T-helper 2 cell treated with Interferon-gamma antibody and Interleukin-4, amounts not matched to agents 5 μg/mL and 100 μg/mL, for 36 hours (primary cell): ENCODE measurements around the gene VPS26A.

Experiments
- DNase-seq: peaks from one replicate; pipeline ENCODE4 v3.0.0; 2021; ENCODE audit warnings: low spot score
- H3K27ac Mint-ChIP-seq: one replicate; pipeline ENCODE4 v1.8.0; 2021; ENCODE audit warnings: mild to moderate bottlenecking, mixed read lengths
- H3K27me3 Mint-ChIP-seq: one replicate; pipeline ENCODE4 v1.8.0; 2021; ENCODE audit warnings: low read depth, mixed read lengths
- H3K36me3 Mint-ChIP-seq: one replicate; pipeline ENCODE4 v1.8.0; 2021; ENCODE audit warnings: low read depth, mixed read lengths
- H3K4me1 Mint-ChIP-seq: one replicate; pipeline ENCODE4 v1.8.0; 2021; ENCODE audit warnings: low read depth, mixed read lengths
- H3K4me3 Mint-ChIP-seq: one replicate; pipeline ENCODE4 v1.8.0; 2022; ENCODE audit warnings: mild to moderate bottlenecking, moderate library complexity, mixed read lengths
- H3K9me3 Mint-ChIP-seq: one replicate; pipeline ENCODE4 v1.8.0; 2021; ENCODE audit warnings: mixed read lengths

The VPS26A gene

DNA sequence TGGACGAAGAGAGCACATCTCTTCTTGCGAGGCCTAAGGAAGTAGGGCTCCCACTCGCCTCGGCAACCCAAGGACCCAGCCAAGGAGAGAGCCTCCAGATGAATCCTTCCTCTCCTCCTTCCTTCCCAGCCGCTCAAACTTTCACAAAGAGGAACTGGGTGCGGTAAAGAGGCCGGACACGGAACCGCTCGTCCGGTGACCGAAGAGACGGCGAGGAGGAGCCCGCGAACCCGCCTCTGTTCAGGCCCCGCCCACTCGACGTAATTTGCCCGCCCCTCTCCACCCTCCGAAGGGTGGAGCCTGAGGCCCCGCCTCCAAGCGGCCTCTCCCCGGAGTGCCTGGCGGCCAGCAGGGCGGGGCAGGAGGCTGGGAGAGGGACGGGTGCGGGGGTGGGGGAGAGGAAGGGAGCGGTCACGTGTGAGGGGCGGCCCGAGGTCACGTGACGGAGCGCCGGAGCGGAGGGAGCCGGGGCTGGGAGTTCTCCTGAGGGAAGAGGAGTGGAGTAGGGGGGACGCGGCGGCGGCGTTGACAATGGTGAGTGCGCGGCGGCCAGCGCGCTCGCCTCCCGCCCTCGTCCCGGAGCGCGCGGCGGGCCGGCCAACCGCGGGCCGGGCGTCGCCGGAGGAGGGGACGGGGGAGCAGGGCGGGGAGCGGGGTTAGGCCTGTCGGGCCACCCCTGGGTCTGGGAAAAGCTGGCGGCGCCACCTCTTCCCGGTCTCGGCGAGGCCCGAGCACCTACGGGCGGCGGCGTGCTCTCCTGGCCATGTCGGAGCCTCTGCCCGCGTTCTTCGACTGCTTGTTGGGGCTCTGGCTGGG, at the start of gene VPS26A:
Gene VPS26A, plus strand, starts transcription at position 432 of the 816 bp plus-strand sequence. Its CDS starts 100 bp downstream, at position 532.
- H3K36me3 Mint-ChIP-seq = no peaks in the 10 kb centered on the region
- H3K9me3 Mint-ChIP-seq = no peaks in the 10 kb centered on the region
- H3K4me1 Mint-ChIP-seq = peaks cover 16% of the 10 kb centered on the region
- peak within 1 kb of the TSS; percentile 92 for H3K27ac Mint-ChIP-seq
- peak; percentile 98 for DNase-seq
- peak within 1 kb of the TSS; percentile 91 for H3K4me3 Mint-ChIP-seq
- peaks cover 5% of the 10 kb centered on the region for H3K27me3 Mint-ChIP-seq

DNA sequence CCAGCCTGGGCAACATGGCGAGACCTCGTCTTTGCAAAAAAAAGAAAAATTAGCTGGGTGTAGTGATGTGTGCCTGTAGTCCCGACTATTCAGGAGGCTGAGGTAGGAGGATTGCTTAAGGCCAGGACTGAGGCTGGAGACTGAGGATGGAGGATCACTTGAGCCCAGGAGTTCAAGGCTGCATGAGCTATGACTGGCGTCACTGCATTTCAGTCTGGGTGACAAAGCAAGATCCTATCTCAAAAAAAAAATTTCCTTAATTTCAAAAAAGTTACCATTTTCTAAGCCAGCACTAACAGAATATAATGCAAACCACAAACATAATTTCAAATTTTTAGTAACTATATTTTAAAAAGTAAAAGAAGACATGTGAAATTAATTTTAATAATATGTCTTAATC, 49.4 kb upstream of the VPS26A start:
- Mint-ChIP-seq H3K4me3 (no peak overlapping the region), H3K36me3 (no peaks in the 10 kb centered on the region), H3K4me1 (peaks cover 15% of the 10 kb centered on the region), H3K9me3 (no peaks in the 10 kb centered on the region), H3K27me3 (no peaks in the 10 kb centered on the region), H3K27ac (no peak overlapping the region)
- DNase-seq = no peak

DNA sequence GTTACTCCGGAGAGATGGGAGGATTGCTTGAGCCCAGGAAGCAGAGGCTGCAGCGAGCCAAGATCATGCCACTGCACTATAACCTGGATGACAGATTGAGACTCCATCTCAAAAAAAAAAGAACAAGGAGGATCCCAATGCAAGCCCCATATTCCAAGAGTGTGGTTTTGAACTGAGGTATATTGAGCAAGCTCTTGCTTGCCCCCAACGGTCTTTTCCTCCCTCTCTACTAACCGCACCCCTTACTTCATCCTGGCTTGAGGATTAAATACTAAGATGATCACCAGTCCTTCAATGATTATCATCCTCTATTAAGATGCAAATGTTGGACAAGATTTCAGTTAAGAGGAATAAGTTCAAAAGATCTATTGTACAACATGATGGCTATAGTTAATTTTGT, 48.5 kb upstream of the VPS26A start:
- no peaks in the 10 kb centered on the region for H3K36me3 Mint-ChIP-seq
- DNase-seq = no peak
- peaks cover under 1% of the 10 kb centered on the region for H3K27me3 Mint-ChIP-seq
- H3K4me3 Mint-ChIP-seq = no peak overlapping the region
- no peaks in the 10 kb centered on the region for H3K9me3 Mint-ChIP-seq
- H3K27ac Mint-ChIP-seq = no peak overlapping the region
- H3K4me1 Mint-ChIP-seq = peaks cover 18% of the 10 kb centered on the region

DNA sequence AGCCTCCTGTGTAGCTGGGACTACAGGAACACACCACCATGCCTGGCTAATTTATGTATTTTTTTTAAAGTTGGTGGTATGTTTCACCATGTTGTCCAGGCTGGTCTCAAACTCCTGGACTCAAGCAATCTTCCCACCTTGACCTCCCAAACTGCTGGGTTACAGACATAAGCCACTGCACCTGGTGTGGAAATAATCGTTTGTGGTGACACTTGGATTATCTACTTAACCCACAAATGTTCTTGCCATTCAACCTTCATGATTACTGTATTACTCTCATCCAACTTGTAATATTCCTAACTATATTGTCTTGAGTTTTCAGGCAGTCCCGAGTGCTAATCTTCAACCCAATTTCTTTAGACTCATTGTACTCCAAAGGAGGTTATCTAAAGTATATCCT, 45.7 kb upstream of the VPS26A start:
- no peaks in the 10 kb centered on the region for H3K36me3 Mint-ChIP-seq
- H3K4me1 Mint-ChIP-seq = peaks cover 14% of the 10 kb centered on the region
- peaks cover 2% of the 10 kb centered on the region for H3K27me3 Mint-ChIP-seq
- no peaks in the 10 kb centered on the region for H3K9me3 Mint-ChIP-seq
- no peak overlapping the region for H3K27ac Mint-ChIP-seq
- DNase-seq = no peak
- no peak overlapping the region for H3K4me3 Mint-ChIP-seq

DNA sequence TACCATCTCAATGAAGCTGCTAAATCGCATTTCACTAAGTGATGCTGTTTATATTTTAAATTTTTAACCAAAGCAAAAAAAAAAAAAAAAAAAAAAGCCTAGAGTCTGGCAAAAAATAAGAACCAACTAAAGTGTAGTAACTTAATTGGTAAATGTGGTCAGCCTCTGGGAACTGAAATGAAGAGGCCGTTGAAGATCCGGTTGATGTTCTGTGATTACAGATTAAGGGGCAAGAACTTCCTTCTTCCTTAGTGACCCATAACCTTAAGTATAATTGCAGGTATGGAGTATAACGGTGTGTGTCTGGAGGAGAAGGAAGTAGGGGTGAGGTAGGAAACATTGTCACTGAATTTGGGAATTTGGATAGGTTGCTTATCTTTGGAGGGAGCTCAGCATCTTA, 43.8 kb upstream of the VPS26A start:
- no peaks in the 10 kb centered on the region for H3K36me3 Mint-ChIP-seq
- H3K27me3 Mint-ChIP-seq = peaks cover 2% of the 10 kb centered on the region
- H3K4me1 Mint-ChIP-seq = peaks cover 10% of the 10 kb centered on the region
- no peaks in the 10 kb centered on the region for H3K9me3 Mint-ChIP-seq
- H3K4me3 Mint-ChIP-seq = no peak overlapping the region
- no peak for DNase-seq
- peak overlapping the region; percentile 27 for H3K27ac Mint-ChIP-seq

DNA sequence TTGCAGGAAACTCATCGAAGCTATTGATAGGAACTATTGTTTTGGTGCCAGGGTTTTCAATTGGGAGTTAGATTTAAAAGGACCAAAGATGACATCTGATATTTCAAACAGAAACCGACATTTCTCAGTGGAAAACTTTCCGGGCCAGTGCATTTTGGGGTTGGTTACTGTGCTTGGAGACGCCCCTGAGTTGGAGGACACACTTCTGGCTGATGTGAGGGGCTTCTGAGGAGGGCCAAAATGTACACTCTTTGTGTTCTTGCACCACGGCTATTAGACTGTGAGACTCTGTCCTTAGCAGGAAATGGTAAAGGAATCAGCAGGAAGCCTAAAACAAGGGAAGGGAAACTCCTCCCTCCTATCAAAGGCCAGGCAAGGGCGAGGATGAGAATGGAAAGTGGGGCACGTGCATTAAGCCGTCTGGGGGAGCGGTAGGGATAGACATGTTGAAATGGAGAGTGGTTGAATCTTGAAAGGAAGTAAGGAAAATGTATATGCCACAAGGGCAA, 37.9 kb upstream of the VPS26A start:
- peaks cover 43% of the 10 kb centered on the region for H3K4me1 Mint-ChIP-seq
- H3K36me3 Mint-ChIP-seq = peaks cover 15% of the 10 kb centered on the region
- H3K9me3 Mint-ChIP-seq = no peaks in the 10 kb centered on the region
- H3K4me3 Mint-ChIP-seq = peak overlapping the region; percentile 79
- H3K27me3 Mint-ChIP-seq = no peaks in the 10 kb centered on the region
- peak overlapping the region; percentile 93 for H3K27ac Mint-ChIP-seq
- no peak for DNase-seq

DNA sequence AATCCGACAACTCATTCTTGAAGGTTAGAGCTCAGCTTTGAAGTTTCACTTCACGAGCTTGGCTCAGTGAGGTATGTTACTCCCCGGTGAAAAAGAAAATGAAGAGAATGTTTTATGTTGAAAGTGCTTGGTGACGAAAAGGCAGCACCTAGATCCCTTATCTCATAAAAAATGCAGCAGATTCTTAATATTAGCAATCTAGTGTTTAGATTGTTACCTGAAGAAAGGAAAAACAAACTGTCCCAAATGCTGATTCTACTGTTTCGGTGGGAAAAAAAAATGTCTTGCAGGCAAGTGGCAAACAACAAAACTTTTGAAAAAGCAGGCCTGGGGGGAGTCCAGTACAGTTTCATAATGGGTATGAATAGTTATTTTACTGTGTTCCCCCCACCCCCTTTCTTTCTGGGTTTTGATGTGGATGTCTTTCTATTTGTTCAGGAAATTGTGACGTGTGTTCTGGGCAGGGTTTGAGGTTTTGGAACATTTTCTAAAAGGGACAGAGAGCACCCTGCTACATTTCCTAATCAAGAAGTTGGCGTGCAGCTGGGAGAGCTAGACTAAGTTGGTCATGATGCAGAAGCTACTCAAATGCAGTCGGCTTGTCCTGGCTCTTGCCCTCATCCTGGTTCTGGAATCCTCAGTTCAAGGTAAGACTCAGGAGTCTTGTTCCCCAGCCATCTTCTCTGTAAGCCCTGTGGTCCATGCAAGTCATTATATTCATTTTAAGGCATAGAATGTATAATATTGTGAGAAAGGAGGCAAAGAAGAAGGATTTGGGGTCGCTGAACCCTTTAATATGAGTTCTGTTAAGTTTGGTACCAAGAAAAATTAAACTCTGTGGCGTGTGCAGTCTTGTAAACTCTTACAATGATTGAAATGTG, 36.1 kb upstream of the VPS26A start, which contains the start of gene SRGN:
Gene SRGN, plus strand, starts transcription at position 514 of the 881 bp plus-strand sequence. Its CDS starts 55 bp downstream, at position 569.
- H3K4me1 Mint-ChIP-seq = peaks cover 51% of the 10 kb centered on the region

DNA sequence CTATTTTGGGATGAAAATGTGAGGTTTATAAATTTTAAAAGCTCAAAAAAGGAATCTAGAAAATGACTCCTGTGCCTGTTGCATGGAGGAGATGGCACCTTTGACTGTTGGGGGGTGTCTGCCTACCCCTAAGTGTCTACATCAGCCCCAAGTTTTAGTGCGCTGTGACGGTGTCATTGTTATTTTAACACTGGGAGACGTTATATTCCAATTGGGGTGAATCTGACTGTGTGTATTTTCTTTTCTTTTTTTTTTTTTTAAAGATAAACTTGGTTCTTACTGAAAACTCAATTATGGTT, 35.6 kb upstream of the VPS26A start:
- Mint-ChIP-seq H3K9me3 (no peaks in the 10 kb centered on the region), H3K4me1 (peaks cover 57% of the 10 kb centered on the region)
- no peak for DNase-seq

More for the DNA sequence above, 36.1 kb upstream of the VPS26A start, which contains the start of gene SRGN:
- Mint-ChIP-seq H3K4me3 (peak within 1 kb of the TSS; percentile 94), H3K9me3 (no peaks in the 10 kb centered on the region), H3K36me3 (peaks cover 19% of the 10 kb centered on the region), H3K27me3 (no peaks in the 10 kb centered on the region), H3K27ac (peak within 1 kb of the TSS; percentile 99)
- peak; percentile 86 for DNase-seq

DNA sequence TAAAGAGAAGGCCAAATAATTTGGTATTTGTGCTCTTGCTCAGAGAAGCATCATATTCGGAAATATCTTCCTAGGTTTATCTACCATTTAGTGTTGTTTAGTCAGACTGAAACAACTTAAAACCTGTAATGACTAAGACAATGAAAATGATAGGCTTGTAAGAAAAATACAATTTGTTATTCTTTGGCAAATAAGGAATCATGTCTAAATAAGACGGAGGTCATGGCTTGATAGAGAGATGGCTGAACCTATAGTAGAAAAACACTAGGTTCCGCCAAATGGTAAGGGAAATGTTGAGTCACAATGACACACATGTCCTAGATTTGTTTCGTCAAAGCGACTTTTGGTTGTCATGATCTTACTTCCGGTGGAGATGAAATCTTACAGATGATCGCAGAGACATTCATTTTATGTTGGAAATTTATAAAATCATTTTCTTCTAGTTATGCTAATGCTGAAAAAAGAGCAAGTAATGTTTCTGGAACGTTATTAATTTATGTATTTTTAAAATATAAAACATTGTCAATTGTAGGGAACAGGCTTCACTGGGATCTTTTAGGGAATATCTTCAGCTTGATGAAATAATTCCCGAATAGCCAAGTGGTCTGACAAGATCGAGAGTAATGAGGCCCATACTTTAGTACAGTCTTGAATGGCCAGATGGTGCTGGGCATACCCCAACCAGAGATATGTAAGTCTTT, 35.0 kb upstream of the VPS26A start:
- Mint-ChIP-seq H3K4me1 (peaks cover 59% of the 10 kb centered on the region), H3K27me3 (no peaks in the 10 kb centered on the region), H3K27ac (peak overlapping the region; percentile 99), H3K36me3 (peaks cover 22% of the 10 kb centered on the region), H3K4me3 (peak overlapping the region; percentile 94), H3K9me3 (no peaks in the 10 kb centered on the region)
- peak; percentile 66 for DNase-seq

More for the DNA sequence above, 35.6 kb upstream of the VPS26A start:
- peak overlapping the region; percentile 94 for H3K4me3 Mint-ChIP-seq
- peak overlapping the region; percentile 99 for H3K27ac Mint-ChIP-seq
- H3K27me3 Mint-ChIP-seq = no peaks in the 10 kb centered on the region
- peaks cover 21% of the 10 kb centered on the region for H3K36me3 Mint-ChIP-seq

DNA sequence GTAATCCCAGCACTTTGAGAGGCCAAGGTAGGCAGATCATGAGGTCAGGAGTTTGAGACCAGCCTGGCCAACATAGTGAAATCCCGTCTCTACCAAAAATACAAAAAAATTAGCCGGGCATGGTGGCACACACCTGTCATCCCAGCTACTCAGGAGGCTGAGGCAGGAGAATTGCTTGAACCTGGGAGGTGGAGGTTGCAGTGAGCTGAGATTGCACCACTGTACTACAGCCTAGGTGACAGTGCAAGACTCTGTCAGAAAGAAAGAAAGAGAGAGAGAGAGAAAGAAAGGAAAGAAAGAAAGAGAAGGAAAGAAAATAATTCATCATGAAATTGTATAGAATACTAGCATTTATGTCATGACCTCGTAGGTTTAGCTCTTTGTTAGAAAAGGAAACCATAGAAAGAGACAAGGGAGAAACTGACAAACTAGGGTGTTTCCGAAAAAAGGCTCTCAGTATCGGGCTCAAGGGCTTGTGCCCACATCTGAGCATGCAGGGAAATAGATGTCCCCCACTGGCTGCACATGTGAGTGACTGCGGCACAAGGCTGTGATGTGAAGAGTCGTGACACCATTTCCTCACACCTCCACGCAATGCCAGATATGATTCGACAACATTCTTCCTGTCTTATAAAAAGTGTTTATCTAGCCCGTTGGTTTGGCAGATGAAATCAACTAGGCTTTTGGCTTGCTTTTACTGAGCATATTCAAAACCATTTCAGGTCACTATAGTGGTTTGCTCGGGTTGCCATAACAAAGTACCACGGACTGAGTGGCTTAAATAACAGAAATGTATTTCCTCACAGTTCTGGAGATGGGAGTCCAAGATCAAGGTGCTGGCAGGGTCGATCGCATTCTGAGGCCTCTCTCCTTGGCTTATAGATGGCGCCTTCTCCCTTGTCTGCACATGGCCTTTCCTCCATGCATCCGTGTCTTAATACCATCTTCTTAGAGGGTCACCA, 34.1 kb upstream of the VPS26A start:
- peak overlapping the region; percentile 99 for H3K27ac Mint-ChIP-seq
- peak; percentile 88 for DNase-seq
- peaks cover 22% of the 10 kb centered on the region for H3K36me3 Mint-ChIP-seq
- no peaks in the 10 kb centered on the region for H3K27me3 Mint-ChIP-seq
- no peaks in the 10 kb centered on the region for H3K9me3 Mint-ChIP-seq
- peak overlapping the region; percentile 94 for H3K4me3 Mint-ChIP-seq
- peaks cover 59% of the 10 kb centered on the region for H3K4me1 Mint-ChIP-seq

DNA sequence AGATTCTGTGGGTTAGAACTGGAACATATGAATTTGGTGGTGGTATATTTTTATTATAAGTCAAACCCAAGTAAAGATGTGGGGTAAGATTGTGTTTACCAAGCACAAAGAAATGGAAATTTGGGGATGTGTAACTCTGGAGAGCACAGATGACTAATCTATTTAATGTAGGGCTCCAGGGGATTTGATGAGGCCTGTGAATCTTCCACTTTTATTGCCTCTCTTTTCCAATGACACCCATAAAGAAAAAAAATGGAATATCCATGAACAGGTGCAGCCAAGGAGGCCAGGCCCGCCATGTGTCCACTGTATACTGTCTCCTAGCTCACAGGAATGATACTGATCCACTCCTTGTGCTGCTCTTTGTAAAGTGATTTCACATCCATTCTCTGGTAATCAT, 33.3 kb upstream of the VPS26A start:
- H3K4me3 Mint-ChIP-seq = peak overlapping the region; percentile 94
- no peak for DNase-seq
- H3K4me1 Mint-ChIP-seq = peaks cover 54% of the 10 kb centered on the region
- peak overlapping the region; percentile 99 for H3K27ac Mint-ChIP-seq
- no peaks in the 10 kb centered on the region for H3K27me3 Mint-ChIP-seq
- no peaks in the 10 kb centered on the region for H3K9me3 Mint-ChIP-seq
- H3K36me3 Mint-ChIP-seq = peaks cover 25% of the 10 kb centered on the region

DNA sequence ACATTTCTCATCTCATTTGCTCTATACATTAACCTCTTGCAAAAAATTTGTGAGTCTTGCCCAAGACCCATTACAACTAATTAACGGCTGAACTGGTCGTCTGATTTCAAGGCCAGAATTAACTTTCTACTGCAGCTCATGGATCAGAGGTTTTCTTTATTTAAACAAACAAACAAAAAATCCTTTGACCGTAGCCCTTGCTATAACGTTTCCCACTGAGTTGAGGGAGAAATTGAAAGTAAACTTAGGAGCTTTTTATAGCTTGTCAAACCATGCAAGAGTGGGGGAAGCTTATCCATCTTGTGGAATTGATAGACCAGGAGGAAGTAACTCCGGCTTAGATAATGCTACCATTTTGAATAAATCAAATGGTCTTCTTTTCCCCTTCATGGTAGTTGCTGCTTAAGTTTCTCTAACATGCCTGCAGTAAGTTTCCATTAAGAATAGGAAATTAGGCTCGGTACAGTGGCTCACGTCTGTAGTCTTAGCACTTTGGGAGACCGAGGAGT, 32.8 kb upstream of the VPS26A start:
- Mint-ChIP-seq H3K4me3 (peak overlapping the region; percentile 94), H3K4me1 (peaks cover 49% of the 10 kb centered on the region), H3K9me3 (no peaks in the 10 kb centered on the region), H3K27ac (peak overlapping the region; percentile 99), H3K27me3 (no peaks in the 10 kb centered on the region), H3K36me3 (peaks cover 24% of the 10 kb centered on the region)
- DNase-seq = no peak
